HG03354 (cell line): ENCODE measurements around the gene B3GALT6.

Experiments used
- ATAC-seq: cut with Tn5 transposase; IDR thresholded peaks from one replicate; pipeline ENCODE4 v1.9.1; 2021; ENCODE audit warnings: mild to moderate bottlenecking; ENCODE audit not compliant: unreplicated experiment, poor library complexity, severe bottlenecking

Gene B3GALT6

DNA sequence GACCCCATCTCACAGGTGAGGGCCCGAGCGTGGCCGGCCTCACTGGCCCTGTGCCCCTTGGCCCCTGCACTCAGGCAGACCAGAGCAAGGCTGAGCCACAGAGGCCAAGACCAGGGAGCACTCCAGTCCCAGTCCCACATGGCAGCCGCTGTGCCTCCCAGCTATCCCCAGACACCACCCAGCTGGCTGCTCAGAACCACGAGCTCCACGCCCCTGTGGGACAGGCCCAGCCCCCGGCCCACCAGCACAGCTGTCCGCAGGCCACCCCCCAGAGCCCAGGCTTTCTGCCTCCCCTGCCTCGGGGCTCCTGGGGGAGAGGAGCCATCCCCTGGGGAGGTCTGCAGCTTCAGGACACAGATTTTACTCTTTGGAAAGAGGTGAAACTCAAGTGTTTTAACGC lies 23.6 kb downstream of the B3GALT6 start:
- ATAC-seq: no peak

DNA sequence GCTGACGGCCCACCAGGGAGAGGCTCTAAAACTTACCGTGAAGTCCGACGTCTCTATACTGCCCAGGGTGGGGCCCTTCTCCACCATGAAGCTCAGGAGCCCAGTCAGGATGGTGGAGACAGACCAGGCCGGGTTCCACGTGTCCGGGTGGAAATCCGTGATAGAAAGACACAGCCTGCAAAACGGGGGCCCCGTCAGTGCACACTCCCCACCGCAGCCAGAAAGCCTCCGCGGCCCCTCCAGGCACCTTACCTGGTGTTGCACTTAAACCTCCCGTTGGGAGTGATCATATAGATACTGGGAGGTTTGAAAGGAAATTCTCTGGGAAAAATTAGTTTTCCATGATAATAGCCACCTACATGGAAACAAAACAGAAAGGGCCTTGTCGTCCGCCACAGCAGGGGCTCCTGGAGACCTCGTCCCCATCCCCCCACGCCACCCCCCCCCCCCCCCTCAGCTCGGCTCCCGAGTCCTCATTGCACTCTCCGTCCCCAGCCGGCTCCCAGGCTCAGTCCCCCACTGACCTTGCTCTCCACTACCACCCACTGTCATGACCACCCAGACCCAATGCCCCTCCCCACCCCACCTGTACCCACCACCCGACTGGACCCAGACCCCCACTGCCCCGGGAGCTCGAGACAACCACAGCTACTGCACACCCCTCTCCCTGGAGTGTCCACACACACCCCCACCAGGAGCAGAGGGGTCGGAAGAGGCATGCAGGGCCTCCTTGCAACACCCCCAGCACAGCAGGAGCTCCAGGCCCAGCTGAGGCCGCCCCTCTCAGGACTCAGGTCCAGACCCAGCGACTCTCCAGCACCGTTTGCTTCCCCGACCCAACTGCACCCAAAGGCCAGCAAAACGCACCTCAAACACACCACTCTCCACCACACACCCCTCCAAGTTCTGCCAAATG lies 25.2 kb downstream of the B3GALT6 start:
- ATAC-seq: no peak

DNA sequence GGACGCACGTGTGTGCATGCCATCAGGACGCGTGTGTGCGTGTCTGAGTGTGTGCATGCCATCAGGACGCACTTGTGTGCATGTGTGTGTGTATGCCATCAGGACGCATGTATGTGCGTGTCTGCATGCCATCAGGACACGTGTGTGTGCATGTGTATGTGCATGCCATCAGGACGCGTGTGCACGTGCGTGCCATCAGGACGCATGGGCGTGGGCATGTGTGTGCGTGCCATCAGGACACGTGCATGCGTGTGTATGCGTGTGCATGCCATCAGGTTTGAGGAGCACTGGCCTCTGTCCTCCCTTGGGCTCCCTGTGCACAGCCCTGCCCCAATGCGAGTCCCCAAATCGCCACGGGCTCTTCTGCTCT lies 27.1 kb downstream of the B3GALT6 start:
- ATAC-seq: no peak

DNA sequence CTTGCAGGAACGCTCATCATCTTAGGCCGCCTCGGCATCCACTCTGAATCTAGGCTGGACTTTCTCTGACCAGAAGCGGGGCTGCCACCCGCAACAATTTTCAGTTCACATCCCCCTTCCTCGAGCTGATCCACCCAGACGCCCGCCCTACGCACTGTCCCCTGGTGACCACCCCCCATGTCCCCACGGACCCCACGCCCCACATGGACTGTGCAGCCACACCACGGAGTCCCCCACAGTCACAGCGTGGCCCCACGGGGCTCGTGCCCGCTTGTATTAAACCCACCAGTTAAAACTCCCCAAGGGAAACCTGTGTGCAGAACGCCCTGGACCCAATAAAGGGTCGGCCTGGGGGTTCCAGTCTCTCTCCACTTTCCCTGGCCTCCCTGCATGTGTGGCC lies 27.5 kb downstream of the B3GALT6 start:
- no peak for ATAC-seq

DNA sequence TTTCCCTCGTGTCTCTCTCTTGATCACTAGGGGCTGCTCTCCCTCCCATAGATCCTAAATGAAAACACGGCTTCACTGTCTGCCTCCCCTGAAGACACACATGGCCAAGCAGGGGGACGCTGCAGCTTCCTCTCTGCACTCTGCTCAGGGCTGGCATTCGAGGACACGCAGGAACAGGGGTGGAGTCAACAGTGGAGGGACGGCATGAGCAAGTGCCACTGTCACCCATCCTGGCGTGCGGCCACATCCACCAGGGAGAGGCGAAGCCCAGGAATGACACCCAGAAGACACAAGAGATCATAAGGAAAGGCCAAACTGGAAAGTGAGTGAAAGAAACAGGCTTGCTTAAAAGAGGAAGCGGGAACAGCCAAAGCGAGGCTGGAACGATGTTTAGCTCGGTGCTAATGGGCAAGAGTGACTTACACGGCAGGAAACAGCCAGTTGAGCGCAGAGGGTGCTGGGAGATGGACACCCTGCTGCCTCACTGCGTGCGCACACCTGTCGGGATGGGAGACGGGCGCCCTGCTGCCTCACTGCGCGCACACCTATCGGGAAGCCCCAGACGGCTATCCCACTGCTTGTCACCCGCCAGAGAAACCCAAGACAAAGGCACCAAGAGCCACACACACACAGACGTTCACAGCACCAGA lies 28.0 kb downstream of the B3GALT6 start:
- ATAC-seq: no peak

DNA sequence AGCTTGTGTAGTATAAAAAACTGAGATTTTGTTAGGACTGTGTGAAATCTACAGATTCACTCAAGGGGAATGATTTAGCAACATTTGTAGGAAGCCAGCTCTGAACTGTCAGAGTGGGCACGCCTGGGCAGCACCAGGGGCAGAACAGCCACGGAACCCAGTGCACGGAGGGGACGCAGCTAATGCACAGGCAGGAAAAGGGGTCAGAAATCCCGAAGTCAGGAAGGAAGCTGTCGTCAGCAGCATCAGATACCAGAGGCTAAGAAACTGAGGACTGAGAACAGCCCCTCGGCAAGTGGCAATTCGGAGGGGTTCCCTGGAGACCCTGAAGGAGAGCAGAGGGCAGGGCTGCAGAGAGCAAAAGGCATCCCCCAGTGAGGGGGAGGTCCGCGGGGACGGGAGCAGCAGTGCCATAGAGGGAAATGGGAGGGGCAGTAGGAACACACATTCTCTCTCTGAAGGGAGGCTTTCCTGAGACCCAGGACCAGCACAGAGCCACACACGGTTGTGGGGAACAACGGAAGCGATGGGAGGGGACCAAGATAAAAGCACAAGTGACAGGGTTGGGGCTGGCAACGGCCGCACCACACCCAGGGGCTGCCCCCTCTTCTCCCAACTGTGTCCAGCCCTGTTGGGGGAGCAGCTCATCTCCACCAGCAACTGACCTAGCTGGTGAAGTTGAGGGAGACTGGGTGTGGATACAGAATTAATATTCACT lies 29.0 kb downstream of the B3GALT6 start:
- no peak for ATAC-seq

DNA sequence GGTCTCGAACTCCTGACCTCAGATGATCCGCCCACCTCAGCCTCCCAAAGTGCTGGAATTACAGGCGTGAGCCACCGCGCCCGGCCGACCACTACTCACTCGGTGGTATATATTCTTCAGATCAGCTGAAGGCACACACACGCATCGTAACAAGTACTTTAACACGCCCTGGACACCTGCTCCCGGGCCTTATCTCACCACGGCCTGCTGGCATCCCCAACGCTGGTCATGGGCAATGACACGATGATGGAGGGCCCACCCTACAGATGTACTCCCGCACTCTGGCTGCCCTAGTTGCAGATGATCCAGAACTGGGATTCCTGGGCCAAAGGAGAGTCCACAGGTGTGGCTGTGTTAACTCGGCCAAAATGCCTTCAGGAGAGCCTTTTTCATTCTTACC lies 30.0 kb downstream of the B3GALT6 start:
- no peak for ATAC-seq

DNA sequence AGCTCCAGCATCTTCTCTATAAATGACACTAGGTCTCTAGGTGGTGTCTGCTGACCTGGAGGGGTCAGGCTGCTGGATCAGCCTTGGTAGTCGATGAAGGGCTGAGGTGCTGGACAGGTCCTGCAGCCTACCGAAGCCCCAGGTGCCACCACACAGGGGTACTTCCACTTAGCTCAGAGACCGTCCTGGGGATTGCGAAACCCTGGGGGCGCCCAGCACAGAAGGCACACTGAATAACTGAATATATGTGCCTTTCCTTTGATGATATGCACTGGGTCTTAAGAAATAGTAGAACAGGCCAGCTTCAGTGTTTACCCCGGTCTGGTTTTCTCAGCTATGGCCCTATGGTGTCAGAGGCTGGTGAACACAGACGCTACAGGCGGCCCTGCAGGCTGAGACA lies 30.7 kb downstream of the B3GALT6 start:
- no peak for ATAC-seq

DNA sequence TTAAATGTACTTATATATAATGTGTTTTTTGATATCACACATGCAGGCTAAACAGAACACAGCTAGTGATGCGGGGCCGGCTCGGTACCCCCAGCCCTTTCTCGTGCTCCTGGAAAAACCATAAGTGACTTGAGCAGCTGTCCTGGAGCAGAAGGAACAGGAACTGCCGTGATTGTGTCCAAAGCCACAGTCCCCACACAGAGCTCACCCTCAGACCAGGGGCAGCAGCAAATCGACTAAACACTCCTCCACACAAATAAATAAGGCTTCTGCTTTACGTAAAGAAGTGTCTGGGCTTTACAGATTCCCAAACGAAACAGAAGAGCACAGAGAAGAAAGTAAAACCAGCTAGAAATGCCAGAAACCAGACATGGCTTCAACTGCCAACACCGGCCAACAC lies 32.0 kb downstream of the B3GALT6 start:
- no peak for ATAC-seq

DNA sequence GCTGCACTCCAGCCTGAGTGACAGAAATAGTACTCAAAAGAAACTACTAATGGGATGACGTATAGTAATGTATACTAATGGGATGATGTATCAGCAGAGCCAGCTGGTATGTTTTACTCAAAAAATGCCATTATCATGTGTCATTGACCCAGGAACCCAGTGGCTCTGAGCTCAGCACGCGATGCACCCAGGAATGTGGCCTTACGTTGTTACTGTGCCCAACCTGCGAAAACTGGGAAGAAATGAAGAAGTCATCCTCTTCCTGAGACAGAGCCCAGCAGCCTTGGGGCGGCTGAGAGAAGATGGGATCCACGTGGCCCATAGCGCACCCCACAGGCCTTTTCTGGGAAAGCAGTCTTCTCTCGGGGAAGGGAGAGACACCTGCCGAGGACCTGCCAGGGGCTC lies 32.8 kb downstream of the B3GALT6 start:
- no peak for ATAC-seq

DNA sequence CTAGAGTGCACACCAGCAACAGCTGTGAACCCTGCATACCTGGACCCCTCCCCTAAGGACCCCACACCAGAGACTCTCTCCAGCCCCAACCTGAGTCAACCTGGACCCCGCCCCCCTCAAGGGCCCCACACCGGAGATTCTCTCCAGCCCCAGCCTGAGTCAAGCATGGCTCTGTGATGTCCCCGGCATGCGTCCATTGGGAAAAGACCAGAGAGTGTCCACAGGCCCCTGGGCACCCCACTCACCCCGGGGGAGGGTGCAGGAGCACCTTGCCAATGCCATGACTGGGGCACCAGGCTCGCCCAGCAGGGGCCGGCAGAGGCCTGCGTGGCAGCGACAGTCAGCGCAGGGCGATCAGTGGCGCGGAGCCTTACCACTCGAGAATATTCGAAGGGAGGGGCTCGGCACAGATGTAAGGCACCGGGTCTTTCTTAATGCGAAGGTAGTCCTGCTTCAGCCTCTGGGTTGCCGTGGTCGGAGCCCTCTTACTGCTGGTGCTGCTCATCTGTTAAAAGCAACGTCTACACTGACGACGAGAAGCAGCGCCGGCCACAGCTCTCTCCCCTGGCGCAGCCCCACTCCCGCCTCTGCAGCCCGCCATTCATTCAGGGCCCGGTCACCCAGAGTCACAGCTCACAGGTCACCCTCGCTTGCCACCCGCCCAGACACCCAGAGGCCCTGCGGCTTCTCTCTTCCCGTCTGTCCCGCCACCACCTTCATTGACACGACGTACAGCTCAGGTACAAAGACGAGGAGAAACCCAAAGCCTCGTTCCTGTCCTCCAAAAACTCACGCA lies 35.6 kb downstream of the B3GALT6 start:
- ATAC-seq: no peak

DNA sequence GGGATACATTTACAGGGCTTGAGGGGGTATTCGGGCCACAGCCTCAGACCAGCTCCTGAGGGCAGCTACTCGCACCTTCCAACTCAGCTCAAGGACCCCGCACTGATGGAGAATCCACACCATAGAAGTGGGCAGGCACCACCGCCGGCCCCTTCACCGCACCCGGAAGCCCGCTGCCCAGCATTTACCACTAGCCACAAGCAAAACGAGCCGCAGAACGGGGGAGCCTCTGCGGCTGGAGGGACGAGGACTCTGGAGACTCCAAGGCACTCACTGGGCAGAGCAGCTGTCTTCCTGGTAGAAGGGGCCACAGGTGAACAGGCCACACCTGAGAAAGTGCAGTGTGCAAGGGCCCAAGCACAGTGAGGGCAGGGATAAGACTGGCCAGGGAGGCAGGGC lies 36.2 kb downstream of the B3GALT6 start:
- no peak for ATAC-seq

DNA sequence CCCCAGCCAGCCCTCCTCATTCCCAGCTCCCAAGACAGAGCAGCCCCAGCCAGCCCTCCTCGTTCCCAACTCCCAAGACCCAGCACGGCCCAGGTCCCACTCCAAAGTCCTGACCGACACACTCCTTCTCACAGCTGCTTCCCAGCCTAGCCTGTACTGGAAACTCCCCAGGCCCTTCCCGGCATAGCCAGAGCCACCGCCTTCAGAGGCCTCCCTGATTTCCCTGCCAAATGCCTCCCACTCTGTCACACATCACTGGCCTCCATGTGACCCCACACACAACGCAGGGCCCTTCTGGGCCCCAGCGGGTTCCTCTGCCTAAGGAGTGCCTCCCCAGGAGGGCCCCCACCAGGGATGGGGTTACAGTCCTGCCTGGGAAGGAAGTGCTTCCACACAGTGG lies 38.8 kb downstream of the B3GALT6 start:
- ATAC-seq: no peak

DNA sequence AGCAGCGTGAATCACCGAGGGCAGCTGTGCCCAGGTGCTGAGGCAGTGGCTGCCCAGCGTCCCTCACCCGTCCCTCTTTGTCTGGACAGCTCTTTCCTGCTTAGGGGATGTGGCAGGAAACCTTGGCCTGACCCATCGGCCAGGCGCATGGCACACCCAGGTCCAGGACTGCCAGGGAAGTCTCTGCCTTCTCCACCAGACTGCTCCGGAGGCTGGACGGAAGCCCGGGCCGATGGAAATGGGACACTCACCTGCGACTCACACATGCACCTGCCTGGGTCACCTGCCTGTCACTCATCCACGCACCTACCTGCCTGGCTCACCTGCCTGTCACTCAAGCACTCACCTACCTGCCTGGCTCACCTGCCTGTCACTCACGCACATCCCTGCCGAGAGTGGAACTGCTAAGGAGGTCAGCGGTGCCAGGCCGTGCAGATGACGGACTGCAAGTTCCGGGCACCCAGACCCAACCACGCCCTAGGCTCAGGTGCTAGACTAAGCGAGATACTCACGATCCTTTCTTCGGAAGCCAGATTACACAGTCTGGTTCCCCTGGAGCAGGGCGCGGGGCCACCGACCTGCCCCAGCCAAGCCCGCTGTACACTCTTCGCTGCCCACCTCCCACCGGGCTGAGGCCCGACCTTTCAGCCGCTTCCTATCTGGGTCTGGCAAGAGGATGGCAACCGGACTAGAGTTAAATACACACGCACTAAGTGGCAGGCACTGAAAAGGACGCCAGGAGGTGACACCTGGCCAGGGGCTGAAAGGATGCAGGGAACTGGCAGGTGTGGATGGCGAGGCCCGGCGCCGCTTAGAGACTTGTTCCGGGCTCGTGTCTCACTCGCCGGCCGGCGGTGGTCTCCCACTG lies 40.5 kb downstream of the B3GALT6 start:
- peak; percentile 15 for ATAC-seq

DNA sequence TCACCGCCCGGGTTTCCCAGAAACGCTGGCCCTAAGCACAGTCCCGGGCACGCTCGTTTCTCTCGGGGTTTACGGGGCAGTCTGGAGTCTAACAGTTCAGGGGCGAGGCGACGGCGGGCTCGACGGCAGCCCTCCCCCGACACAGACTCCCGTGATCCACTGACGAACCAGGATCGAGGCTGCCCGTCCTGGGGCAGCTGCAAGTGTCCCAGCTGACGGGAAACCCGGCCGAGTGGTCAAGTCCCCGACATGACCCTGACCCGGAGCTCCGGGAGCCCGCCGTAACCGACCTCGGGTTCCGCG lies 41.1 kb downstream of the B3GALT6 start:
- ATAC-seq: peak; percentile 21

DNA sequence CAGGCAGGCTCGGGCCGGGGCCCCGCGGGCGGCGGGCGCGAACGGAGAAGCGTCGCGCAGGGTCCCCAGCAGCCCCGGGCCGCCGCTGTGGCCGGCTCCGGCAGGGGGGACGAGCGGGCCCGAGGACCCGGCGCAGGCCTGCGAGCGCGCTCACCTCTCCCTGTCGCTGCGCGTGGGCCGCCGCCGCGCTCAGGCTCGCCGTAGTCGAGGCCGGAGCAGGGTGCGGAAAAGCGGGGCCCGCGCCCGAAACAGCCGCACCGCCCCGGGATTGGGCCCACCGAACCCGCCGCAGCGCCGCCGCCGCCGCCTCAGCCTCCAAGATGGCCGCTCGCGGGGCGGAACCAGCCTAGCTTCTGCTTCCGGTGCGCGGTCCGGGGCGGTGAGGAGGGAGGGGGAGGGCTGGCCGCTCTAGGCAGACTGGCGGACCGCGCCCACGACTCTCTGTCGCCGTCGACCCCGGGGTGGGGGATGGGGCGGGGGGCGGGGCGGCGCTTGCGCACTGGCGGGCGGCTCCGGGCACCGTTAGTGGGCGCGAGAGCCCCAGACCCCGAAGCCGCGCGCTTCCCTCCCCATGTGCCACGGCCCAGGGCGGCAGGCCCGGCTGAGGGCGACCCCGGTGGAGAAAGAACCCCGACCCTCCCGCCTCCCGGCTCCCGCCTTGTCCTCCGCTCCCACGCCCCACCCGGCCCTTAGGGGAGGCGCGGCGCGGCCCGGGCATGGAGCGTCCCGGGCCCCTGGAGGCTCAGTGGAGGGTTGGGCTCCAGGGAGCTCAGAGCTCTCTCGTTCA lies 41.7 kb downstream of the B3GALT6 start, which contains the start of gene UBE2J2:
UBE2J2 (minus strand) TSS at position 343 of the 787 bp plus-strand sequence. CDS start 5,862 bp downstream, outside the sequence.
- ATAC-seq: peak; percentile 82

DNA sequence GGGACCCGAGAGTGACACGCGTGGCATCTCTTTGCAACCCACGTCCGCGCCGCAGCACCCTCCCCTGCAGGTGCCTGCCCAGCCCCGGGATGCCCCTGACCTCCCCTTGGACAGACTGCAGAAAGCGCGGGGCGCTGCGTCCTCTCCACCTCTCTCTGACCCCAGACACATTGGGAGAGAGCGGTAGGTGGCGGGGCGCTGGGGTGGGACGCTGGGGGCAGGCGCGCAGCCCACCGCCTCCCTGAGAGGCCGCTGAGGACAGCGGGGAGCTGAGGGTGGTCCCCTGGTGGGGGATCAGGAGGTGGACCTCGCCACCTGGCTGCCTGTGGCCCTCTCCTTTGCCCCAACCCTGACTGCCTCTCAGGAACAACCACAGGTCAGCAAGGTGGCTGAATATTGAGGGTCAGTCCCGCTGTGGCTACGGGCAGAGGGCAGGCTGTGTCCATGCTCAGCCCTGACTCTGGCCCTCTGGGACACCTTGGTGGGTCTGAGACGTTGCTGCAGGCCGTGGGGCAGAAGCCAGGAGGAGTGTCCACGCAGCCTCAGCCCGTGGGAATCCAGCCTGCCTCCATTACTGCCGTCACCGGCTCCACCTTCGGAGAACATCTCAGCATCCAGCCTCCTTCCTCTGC lies 42.4 kb downstream of the B3GALT6 start:
- ATAC-seq: no peak

DNA sequence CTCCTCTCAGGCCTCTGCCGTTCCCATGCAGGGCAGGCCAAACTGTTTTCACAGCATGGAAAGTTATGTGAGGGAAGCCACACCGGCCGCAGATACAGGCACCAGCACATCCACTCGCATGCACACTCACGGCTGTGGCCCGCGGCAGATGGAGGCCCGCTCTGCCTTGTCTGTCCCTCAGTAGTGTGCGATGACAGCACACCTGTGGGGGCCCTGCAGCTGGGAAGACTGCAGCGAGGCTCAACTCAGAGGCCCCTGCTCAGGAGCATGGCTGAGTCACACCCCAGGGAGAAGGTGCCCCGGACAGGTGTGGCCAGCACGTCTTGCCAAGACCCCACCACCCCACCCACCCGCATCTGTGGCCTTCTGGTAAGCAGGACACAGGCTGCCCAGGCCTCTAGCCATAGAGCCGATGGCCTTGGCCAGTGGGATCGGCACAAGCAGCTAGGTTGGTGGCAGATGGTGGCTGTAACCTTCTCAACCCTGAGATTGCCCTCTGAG lies 42.9 kb downstream of the B3GALT6 start:
- ATAC-seq: no peak
